Measurements from ENCODE around the gene SOS2.

DNA sequence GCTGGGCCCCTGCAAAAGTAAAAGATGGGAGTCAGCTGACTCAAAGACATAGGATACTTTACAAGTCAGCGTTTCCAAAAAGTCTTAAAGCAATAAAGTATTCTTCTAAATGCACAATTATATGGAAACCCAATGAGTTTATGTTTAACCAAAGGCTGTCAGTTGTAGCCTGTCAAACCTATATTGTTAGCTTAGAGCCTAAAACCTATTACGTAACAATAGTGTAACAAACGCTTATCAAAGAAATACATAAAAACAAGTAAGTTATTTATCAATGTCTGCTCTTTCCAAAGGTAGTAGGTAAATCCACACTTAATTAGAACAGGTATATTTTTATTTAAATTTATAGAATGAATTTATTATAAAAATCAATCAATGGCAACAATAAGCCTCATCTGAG lies 15.9 kb upstream of the SOS2 start:
- TF ChIP-seq EZH2 (IDR thresholded peaks at IDR 0.05; ENCODE audit: borderline replicate concordance, insufficient read depth, low read depth, low read length, poor library complexity, severe bottlenecking) = no peak
- TF ChIP-seq, protein P1, sequence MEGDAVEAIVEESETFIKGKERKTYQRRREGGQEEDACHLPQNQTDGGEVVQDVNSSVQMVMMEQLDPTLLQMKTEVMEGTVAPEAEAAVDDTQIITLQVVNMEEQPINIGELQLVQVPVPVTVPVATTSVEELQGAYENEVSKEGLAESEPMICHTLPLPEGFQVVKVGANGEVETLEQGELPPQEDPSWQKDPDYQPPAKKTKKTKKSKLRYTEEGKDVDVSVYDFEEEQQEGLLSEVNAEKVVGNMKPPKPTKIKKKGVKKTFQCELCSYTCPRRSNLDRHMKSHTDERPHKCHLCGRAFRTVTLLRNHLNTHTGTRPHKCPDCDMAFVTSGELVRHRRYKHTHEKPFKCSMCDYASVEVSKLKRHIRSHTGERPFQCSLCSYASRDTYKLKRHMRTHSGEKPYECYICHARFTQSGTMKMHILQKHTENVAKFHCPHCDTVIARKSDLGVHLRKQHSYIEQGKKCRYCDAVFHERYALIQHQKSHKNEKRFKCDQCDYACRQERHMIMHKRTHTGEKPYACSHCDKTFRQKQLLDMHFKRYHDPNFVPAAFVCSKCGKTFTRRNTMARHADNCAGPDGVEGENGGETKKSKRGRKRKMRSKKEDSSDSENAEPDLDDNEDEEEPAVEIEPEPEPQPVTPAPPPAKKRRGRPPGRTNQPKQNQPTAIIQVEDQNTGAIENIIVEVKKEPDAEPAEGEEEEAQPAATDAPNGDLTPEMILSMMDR (IDR thresholded peaks at IDR 0.05) = no peak
